Gastrocnemius medialis (tissue), 4 donors: Measurements from ENCODE around the gene SPECC1L. TPM values are rescaled to one million over a fixed set of nuclear protein-coding genes. Genes with fewer than 3 reads are reported as not detected.

Source experiments
- ATAC-seq, 2 donors: fragments of 150-250 bp; one replicate each; pipeline ENCODE4 v1.9.1; 2016
- DNase-seq, 2 donors: peaks; one replicate each; pipeline ENCODE4 v3.0.0-alpha.2; 2019
- H3K27ac ChIP-seq, 4 donors: fragments of 200-600 bp; sonication (generic); 1 replicate in 1 of 4; 2 replicates in 3 of 4; pipeline ENCODE4 v1.5.1; 2016 to 2018; ENCODE audit warnings: mild to moderate bottlenecking in 2 of 4, moderate library complexity in 1 of 4
- H3K27me3 ChIP-seq, 3 donors: fragments of 200-600 bp; sonication (generic) in 2 of 3; 1 replicate in 1 of 3; 2 replicates in 2 of 3; pipeline versions ENCODE4 v1.5.1 to v1.6.0; 2016 to 2019; ENCODE audit warnings: mild to moderate bottlenecking in 1 of 3, moderate library complexity in 1 of 3
- H3K36me3 ChIP-seq, 2 donors: fragments of 200-600 bp; sonication (generic) in 1 of 2; one replicate each; pipeline ENCODE4 v1.5.1; 2017 to 2018
- H3K4me1 ChIP-seq, 2 donors: fragments of 200-600 bp; sonication (generic) in 1 of 2; one replicate each; pipeline ENCODE4 v1.5.1; 2016 to 2017; ENCODE audit warnings: mild to moderate bottlenecking in 2 of 2
- H3K4me3 ChIP-seq, 4 donors: fragments of 200-600 bp; sonication (generic) in 3 of 4; 1 replicate in 1 of 4; 2 replicates in 3 of 4; pipeline ENCODE4 v1.5.1; 2016 to 2019; ENCODE audit warnings: mild to moderate bottlenecking in 2 of 4
- H3K9me3 ChIP-seq, 3 donors: fragments of 200-600 bp; sonication (generic) in 2 of 3; 1 replicate in 1 of 3; 2 replicates in 2 of 3; pipeline ENCODE4 v1.5.1; 2016 to 2019
- POLR2A ChIP-seq, 2 donors: fragments of 450-650 bp; IDR thresholded peaks; one replicate each; pipeline ENCODE4 v1.6.1; 2017; ENCODE audit warnings: antibody characterized with exemption in 2 of 2, mild to moderate bottlenecking in 2 of 2, moderate library complexity in 2 of 2
- in situ Hi-C, 4 donors: fragments of 200-750 bp; cut with MboI; loops; one replicate each; pipeline versions ENCODE4 v1.15.0 to v1.8.0; 2017; ENCODE audit warnings: low sequenced_read_pairs in 4 of 4
- intact Hi-C: fragments of 100-400 bp; cut with DNase I; formaldehyde crosslinking; loops from one replicate; pipeline ENCODE4 v1.15.1; 2023; ENCODE audit warnings: low total_unique reads
- total RNA-seq, 4 donors: library from RNA; depleted of rRNA; stranded (reverse); fragments of >200 nt; gene quantifications; one replicate each; pipeline versions ENCODE4 v1.1.0 to v1.2.3, GENCODE V29; 2016
- TF ChIP-seq, protein P1 (sequence below), 5 experiments: fragments of 450-650 bp in 3 of 5; fragments of 200-600 bp in 2 of 5; sonication (generic) in 2 of 5; IDR thresholded peaks in 4 of 5; conservative IDR thresholded peaks in 1 of 5; 1 replicate in 4 of 5; 2 replicates in 1 of 5; pipeline ENCODE4 v1.5.1; 2016 to 2019; ENCODE audit warnings: antibody characterized with exemption in 5 of 5, mild to moderate bottlenecking in 3 of 5, moderate library complexity in 3 of 5

SPECC1L gene
- total RNA-seq, 4 donors from 2014 or later: 16.2 to 19.9 (median 18.7) TPM

- TF ChIP-seq, protein P1, sequence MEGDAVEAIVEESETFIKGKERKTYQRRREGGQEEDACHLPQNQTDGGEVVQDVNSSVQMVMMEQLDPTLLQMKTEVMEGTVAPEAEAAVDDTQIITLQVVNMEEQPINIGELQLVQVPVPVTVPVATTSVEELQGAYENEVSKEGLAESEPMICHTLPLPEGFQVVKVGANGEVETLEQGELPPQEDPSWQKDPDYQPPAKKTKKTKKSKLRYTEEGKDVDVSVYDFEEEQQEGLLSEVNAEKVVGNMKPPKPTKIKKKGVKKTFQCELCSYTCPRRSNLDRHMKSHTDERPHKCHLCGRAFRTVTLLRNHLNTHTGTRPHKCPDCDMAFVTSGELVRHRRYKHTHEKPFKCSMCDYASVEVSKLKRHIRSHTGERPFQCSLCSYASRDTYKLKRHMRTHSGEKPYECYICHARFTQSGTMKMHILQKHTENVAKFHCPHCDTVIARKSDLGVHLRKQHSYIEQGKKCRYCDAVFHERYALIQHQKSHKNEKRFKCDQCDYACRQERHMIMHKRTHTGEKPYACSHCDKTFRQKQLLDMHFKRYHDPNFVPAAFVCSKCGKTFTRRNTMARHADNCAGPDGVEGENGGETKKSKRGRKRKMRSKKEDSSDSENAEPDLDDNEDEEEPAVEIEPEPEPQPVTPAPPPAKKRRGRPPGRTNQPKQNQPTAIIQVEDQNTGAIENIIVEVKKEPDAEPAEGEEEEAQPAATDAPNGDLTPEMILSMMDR (IDR thresholded peaks at IDR 0.05 in 4 of 5, conservative IDR thresholded peaks at IDR 0.05 in 1 of 5): no peak
- TF ChIP-seq POLR2A (IDR thresholded peaks at IDR 0.05): no peak
- intact Hi-C loops: loop anchor here (5.0 kb wide), 2 partner anchors 77 to 332 kb away; no protein-coding TSS in a partner anchor
Measured at GRCh38 chr22:24424901-24425775, 154.5 kb downstream of the SPECC1L start.

GRCh38 chr22:24426436-24426835 is 155.8 kb downstream of the SPECC1L start:
- DNase-seq: no peak
- in situ Hi-C loops (loop anchor here in 2 of 4 donors (10.0 to 25.0 kb wide), 2 partner anchors 98 to 336 kb away; partner anchors contain the start of gene PIWIL3 (in 1 of the 2)), intact Hi-C loops (no loop called here)
- Histone ChIP-seq H3K36me3 (no peaks in the 10 kb centered on the region), H3K27ac (peak overlapping the region in 1 of 4 donors; percentile 1), H3K4me3 (no peak overlapping the region), H3K4me1 (peaks cover 0 to 4% of the 10 kb centered on the region in 2 donors), H3K27me3 (peaks cover 4 to 10% (median 6%) of the 10 kb centered on the region in 3 donors), H3K9me3 (no peaks in the 10 kb centered on the region)
- ATAC-seq: no peak
- TF ChIP-seq, protein P1 (IDR thresholded peaks at IDR 0.05 in 4 of 5, conservative IDR thresholded peaks at IDR 0.05 in 1 of 5): no peak
- TF ChIP-seq POLR2A (IDR thresholded peaks at IDR 0.05): no peak

More at GRCh38 chr22:24424901-24425775, 154.5 kb downstream of the SPECC1L start:
- Histone ChIP-seq H3K4me1 (peaks cover 8 to 14% of the 10 kb centered on the region in 2 donors), H3K27ac (peak overlapping the region; percentile 1 to 57 (median 45)), H3K4me3 (peak overlapping the region; percentile 52 to 71 (median 59)), H3K27me3 (peaks cover 4 to 10% (median 6%) of the 10 kb centered on the region in 3 donors), H3K9me3 (no peaks in the 10 kb centered on the region), H3K36me3 (no peaks in the 10 kb centered on the region)
- no peak for DNase-seq
- no peak for ATAC-seq
- in situ Hi-C loops: loop anchor here in 2 of 4 donors (10.0 to 25.0 kb wide), 2 partner anchors 100 to 337 kb away; partner anchors contain the start of gene PIWIL3 (in 1 of the 2)

- no peak overlapping the region for H3K4me3 ChIP-seq
- intact Hi-C loops (no loop called here), in situ Hi-C loops (loop anchor here in 2 of 4 donors (10.0 to 25.0 kb wide), 2 partner anchors 98 to 335 kb away; partner anchors contain the start of gene PIWIL3 (in 1 of the 2))
- DNase-seq: no peak
- no peaks in the 10 kb centered on the region for H3K9me3 ChIP-seq
- H3K4me1 ChIP-seq: peaks cover 0 to 4% of the 10 kb centered on the region in 2 donors
- H3K36me3 ChIP-seq: no peaks in the 10 kb centered on the region
- peak overlapping the region in 2 of 4 donors; percentile 1 to 13 for H3K27ac ChIP-seq
- peaks cover 4 to 10% (median 6%) of the 10 kb centered on the region in 3 donors for H3K27me3 ChIP-seq
- no peak for TF ChIP-seq POLR2A (IDR thresholded peaks at IDR 0.05)
- TF ChIP-seq, protein P1 (IDR thresholded peaks at IDR 0.05 in 4 of 5, conservative IDR thresholded peaks at IDR 0.05 in 1 of 5): no peak
- no peak for ATAC-seq
Measured at GRCh38 chr22:24426851-24427499, 156.3 kb downstream of the SPECC1L start.

- DNase-seq: no peak
Measured at GRCh38 chr22:24427500-24428164, 157.0 kb downstream of the SPECC1L start, which contains the start of gene ADORA2A. TSS of gene ADORA2A (plus strand) at chr22:24427599. CDS start at chr22:24433405, 5,806 bp downstream.

More at GRCh38 chr22:24427500-24428164, 157.0 kb downstream of the SPECC1L start, which contains the start of gene ADORA2A:
- Histone ChIP-seq H3K4me3 (no peak within 1 kb of the TSS), H3K27me3 (peaks cover 4 to 10% (median 6%) of the 10 kb centered on the region in 3 donors), H3K9me3 (no peaks in the 10 kb centered on the region), H3K4me1 (peaks cover 5 to 8% of the 10 kb centered on the region in 2 donors), H3K27ac (peak within 1 kb of the TSS in 2 of 4 donors; percentile 1 to 13), H3K36me3 (no peaks in the 10 kb centered on the region)
- no peak for ATAC-seq
- TF ChIP-seq POLR2A (IDR thresholded peaks at IDR 0.05): no peak
- TF ChIP-seq, protein P1 (IDR thresholded peaks at IDR 0.05 in 4 of 5, conservative IDR thresholded peaks at IDR 0.05 in 1 of 5): no peak
- in situ Hi-C loops (loop anchor here in 2 of 4 donors (10.0 to 25.0 kb wide), 2 partner anchors 97 to 335 kb away; partner anchors contain the start of gene PIWIL3 (in 1 of the 2)), intact Hi-C loops (no loop called here)
